ENCODE results near the gene TMOD2.

The TMOD2 gene

GRCh38 chr15:51849860-51850259, 98.5 kb downstream of the TMOD2 start:
- DNase-seq (ENCODE audit: low read depth in 3 of 3, low spot score in 1 of 3): no peak

GRCh38 chr15:51853998-51854397, 102.6 kb downstream of the TMOD2 start:
- DNase-seq (ENCODE audit: low read depth in 3 of 3, low spot score in 1 of 3): no peak

- no peak for DNase-seq (ENCODE audit: low read depth in 3 of 3, low spot score in 1 of 3)
These were observed 104.2 kb downstream of the TMOD2 start for GRCh38 chr15:51855612-51856011.

GRCh38 chr15:51856714-51857380, 105.5 kb downstream of the TMOD2 start:
- DNase-seq (ENCODE audit: low read depth in 3 of 3, low spot score in 1 of 3): no peak

- peak; percentile 23 to 27 (median 25) for DNase-seq (ENCODE audit: low read depth in 3 of 3, low spot score in 1 of 3)
These were observed 110.4 kb downstream of the TMOD2 start for GRCh38 chr15:51861557-51862359.

GRCh38 chr15:51863131-51863530, 111.7 kb downstream of the TMOD2 start:
- no peak for DNase-seq (ENCODE audit: low read depth in 3 of 3, low spot score in 1 of 3)

- no peak for DNase-seq (ENCODE audit: low read depth in 3 of 3, low spot score in 1 of 3)
These were observed 113.1 kb downstream of the TMOD2 start for GRCh38 chr15:51864408-51865056.

- no peak for DNase-seq (ENCODE audit: low read depth in 3 of 3, low spot score in 1 of 3)
These were observed 113.9 kb downstream of the TMOD2 start for GRCh38 chr15:51865317-51865716.

Measured in stimulated activated CD4-positive, alpha-beta T cell treated with anti-CD3 and anti-CD28 coated beads, TNF-alpha, amount 100 ng/mL, for 1 hour (primary cell).